Activated CD4-positive, alpha-beta T cell treated with anti-CD3 and anti-CD28 coated beads for 36 hours (primary cell): Measurements from ENCODE around the gene PHACTR1. TPM values are rescaled to one million over a fixed set of nuclear protein-coding genes. Genes with fewer than 3 reads are reported as not detected.
A peak's percentile ranks its signal among the peaks of the same experiment; 100 is the strongest.
"Not testable (repeated sequence)": the region's sequence is repeated elsewhere in the genome, so short reads cannot be mapped to it uniquely, and the experiment has no call there.

Experiments used
- ATAC-seq: fragments of 200-7000 bp; cut with Tn5 transposase; one replicate; pipeline ENCODE4 v1.10.0; 2021; ENCODE audit warnings: mild to moderate bottlenecking, moderate library complexity
- CTCF ChIA-PET: fragments of 350-600 bp; sonication (Branson Sonifier 250); formaldehyde crosslinking; loops from one replicate; lab custom pipeline; 2021; ENCODE audit warnings: antibody characterized with exemption; lab: Charles Lee
- POLR2A ChIA-PET: fragments of 350-600 bp; sonication (Branson Sonifier 250); formaldehyde crosslinking; loops from one replicate; lab custom pipeline; 2021; ENCODE audit warnings: antibody characterized with exemption, inconsistent platforms; lab: Charles Lee
- DNase-seq: peaks from one replicate; pipeline ENCODE4 v3.0.0-alpha.2; 2020
- H3K27ac Mint-ChIP-seq: one replicate; pipeline ENCODE4 v1.8.0; 2021; ENCODE audit warnings: mixed read lengths
- H3K27me3 Mint-ChIP-seq: one replicate; pipeline ENCODE4 v1.8.0; 2021; ENCODE audit warnings: mixed read lengths
- H3K36me3 Mint-ChIP-seq: one replicate; pipeline ENCODE4 v1.8.0; 2021; ENCODE audit warnings: low read depth, mixed read lengths
- H3K4me1 Mint-ChIP-seq: one replicate; pipeline ENCODE4 v1.8.0; 2021; ENCODE audit warnings: mixed read lengths
- H3K4me3 Mint-ChIP-seq: one replicate; pipeline ENCODE4 v1.8.0; 2021; ENCODE audit warnings: mild to moderate bottlenecking, moderate library complexity, mixed read lengths
- H3K9me3 Mint-ChIP-seq: one replicate; pipeline ENCODE4 v1.8.0; 2021; ENCODE audit warnings: low read depth, mixed read lengths
- intact Hi-C, 2 experiments: fragments of 100-400 bp; cut with DNase I in 1 of 2; cut with micrococcal nuclease in 1 of 2; formaldehyde crosslinking; loops; one replicate each; pipeline versions ENCODE4 v1.14.2 to v1.15.1; 2022 to 2024; cut with DNase I, micrococcal nuclease
- total RNA-seq, 2 experiments: library from RNA; stranded (reverse); gene quantifications; one replicate each; pipeline ENCODE4 v1.2.3, GENCODE V29; 2021

The PHACTR1 gene
- total RNA-seq, 2 experiments from 2014 or later: 0.07 TPM; not detected in 1

DNA sequence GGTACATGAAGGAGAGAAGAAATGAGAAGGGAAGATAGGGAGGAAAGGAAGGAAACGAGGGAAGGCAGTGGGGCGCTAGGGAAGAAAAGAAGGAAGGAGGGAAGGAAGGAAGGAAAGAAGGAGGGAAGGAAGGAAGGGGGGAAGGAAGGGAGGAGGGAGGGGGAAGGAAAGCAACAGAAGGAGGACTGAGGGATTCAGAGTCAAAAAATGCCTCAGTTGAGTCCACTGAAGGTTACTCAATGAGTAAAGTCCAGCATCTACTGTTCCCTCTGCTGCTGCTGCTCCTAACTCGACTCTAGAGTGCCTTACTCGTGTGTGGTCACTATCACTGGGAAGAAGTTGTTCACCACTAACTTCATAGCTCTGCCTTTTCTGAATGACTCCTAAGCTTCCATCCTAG, 33.8 kb downstream of the PHACTR1 start:
- DNase-seq (no peak), ATAC-seq (no peak)
- intact Hi-C loops: no loop called here
- Mint-ChIP-seq H3K27me3 (peaks cover 42% of the 10 kb centered on the region), H3K36me3 (no peaks in the 10 kb centered on the region), H3K4me3 (no peak overlapping the region), H3K4me1 (no peaks in the 10 kb centered on the region), H3K9me3 (no peaks in the 10 kb centered on the region), H3K27ac (no peak overlapping the region)
- CTCF ChIA-PET: no interaction called here
- POLR2A ChIA-PET: no interaction called here

DNA sequence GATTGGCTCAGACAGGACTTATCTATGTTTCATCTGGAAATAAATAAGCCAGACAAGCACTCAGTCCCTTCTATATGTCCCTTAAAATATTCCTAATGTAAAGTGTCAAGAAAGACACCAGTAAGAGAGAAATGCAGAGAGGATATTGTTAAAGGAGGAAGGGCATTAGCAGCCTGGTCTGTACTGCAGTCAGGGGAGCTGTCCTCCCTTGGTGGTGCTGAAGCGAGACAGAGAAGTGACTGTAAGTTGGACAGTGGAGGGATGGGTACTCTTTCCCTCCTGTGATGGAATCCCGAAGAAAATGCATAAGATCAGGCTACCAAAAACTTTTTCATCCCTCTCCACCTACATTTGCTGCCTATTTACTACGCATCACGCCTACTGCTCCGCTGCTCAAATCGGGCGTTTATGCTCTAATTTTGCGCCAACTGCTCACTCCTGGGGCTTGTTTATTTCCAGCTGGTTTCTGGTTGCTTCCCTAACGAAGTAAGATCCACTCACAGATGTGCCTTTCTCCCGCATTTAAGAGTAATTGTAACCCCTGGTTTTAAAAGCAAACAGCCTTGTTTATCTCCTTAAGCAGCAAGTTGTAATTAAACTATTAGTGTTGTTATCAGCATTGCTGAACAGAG, 35.2 kb downstream of the PHACTR1 start:
- DNase-seq: peak; percentile 70
- ChIA-PET POLR2A (no interaction called here), CTCF (no interaction called here)
- Mint-ChIP-seq H3K27ac (no peak overlapping the region), H3K4me3 (no peak overlapping the region), H3K4me1 (no peaks in the 10 kb centered on the region), H3K9me3 (no peaks in the 10 kb centered on the region), H3K27me3 (peaks cover 40% of the 10 kb centered on the region), H3K36me3 (no peaks in the 10 kb centered on the region)
- no peak for ATAC-seq
- intact Hi-C loops: no loop called here

DNA sequence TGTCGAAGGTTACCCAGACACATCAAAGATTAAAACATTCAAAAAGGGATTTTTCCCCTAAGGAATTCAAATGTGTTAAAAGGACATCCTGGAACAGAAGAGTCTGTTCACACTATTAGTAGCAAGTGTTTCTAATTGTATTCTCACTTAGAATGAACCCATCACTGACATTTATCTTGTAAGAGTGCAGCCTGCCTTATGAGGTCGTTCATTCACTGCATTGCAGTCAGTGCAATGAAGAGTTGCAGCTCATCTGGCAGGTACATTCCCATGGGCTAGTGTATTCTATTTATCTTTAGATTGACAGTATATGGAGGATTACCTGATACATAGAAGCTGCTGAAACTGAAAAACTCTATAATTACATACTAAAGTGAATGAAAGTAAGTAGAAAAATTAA, 36.5 kb downstream of the PHACTR1 start:
- CTCF ChIA-PET: no interaction called here

DNA sequence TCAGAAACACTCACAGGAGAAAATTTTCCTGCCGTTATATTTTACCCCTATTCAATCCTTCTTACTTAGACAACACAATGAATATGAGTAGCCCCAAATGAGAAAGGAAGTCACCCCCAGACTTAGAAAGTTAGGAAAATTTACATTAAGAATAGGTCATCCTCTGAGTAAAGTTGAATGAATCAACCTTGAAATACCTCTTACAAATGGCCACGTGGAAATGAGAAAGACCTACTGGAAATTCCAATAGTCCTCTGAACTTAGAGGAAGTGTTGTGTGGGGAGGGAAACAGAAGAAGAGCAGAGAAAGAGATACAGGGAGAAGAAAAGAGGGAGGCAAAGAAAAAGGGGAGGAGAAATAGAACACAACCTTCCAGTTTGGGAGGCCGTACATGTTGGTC, 43.7 kb downstream of the PHACTR1 start:
- Mint-ChIP-seq H3K4me1 (no peaks in the 10 kb centered on the region), H3K9me3 (no peaks in the 10 kb centered on the region), H3K4me3 (no peak overlapping the region), H3K27me3 (peaks cover 12% of the 10 kb centered on the region), H3K36me3 (no peaks in the 10 kb centered on the region), H3K27ac (no peak overlapping the region)
- ChIA-PET CTCF (no interaction called here), POLR2A (no interaction called here)
- ATAC-seq (no peak), DNase-seq (no peak)
- intact Hi-C loops: no loop called here

More for the DNA sequence above, 36.5 kb downstream of the PHACTR1 start:
- no peak for DNase-seq
- Mint-ChIP-seq H3K36me3 (no peaks in the 10 kb centered on the region), H3K27ac (no peak overlapping the region), H3K27me3 (peaks cover 38% of the 10 kb centered on the region), H3K4me1 (no peaks in the 10 kb centered on the region), H3K9me3 (no peaks in the 10 kb centered on the region), H3K4me3 (no peak overlapping the region)
- no peak for ATAC-seq
- POLR2A ChIA-PET: no interaction called here
- intact Hi-C loops: no loop called here

DNA sequence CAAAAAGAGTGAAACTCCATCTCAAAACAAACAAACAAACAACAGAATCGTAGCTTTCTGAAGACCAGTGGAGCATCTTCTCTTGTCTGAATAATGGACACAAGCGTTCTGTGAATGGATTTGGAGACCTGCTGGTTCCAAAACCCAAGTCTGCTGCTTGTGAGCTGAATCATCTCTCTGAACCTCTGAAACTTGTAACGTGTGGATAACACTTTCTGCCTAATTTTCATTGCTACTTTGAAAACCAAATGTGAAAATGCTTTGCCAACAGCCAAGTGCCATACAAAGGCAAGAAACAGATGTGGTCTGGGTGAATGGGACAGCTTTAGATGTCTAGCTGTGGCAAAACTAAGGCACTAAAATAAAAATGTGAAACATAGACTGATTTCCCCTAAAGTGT, 44.3 kb downstream of the PHACTR1 start:
- H3K9me3 Mint-ChIP-seq: no peaks in the 10 kb centered on the region
- H3K4me1 Mint-ChIP-seq: no peaks in the 10 kb centered on the region
- DNase-seq: no peak
- no peak overlapping the region for H3K27ac Mint-ChIP-seq
- H3K27me3 Mint-ChIP-seq: peaks cover 12% of the 10 kb centered on the region
- intact Hi-C loops: no loop called here
- no peaks in the 10 kb centered on the region for H3K36me3 Mint-ChIP-seq
- no peak for ATAC-seq
- H3K4me3 Mint-ChIP-seq: no peak overlapping the region
- POLR2A ChIA-PET: no interaction called here
- CTCF ChIA-PET: no interaction called here

DNA sequence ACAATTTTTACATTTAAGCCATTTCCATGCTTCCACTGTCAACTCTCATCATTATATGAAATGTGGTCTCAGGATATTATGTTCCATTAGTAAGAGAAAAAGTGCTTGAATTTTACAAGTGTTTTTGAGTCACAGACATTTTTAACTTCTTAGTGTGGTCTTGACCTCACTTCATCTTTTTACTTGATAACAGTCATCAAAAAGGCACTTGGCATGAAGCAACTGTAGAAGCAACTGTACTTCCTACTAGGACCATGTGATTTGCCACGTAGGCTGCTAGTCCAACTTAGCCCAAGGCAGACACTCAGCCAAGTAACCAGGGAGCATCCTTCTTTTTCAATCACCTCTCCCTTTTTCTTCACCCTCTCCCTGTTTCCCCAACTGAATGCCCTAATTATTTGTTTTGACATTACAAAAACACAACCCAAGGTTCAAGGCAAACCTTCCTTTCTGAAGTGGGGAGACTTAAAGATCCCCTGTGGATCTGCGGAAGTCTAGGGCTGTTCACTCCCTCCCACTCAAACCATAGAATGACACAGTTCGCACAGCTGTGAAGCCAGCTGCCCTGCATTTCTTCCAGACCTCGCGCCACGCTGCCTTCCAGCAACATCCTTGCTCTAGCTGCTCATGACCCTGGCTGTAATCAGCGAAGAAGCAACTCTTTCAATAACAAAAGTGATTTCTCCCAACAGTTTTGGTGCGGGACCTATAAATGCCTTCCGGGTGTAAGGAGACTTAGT, 45.0 kb downstream of the PHACTR1 start:
- Mint-ChIP-seq H3K36me3 (no peaks in the 10 kb centered on the region), H3K9me3 (no peaks in the 10 kb centered on the region), H3K27me3 (peaks cover 10% of the 10 kb centered on the region), H3K4me1 (no peaks in the 10 kb centered on the region), H3K27ac (no peak overlapping the region), H3K4me3 (no peak overlapping the region)
- intact Hi-C loops: no loop called here
- no peak for ATAC-seq
- CTCF ChIA-PET: no interaction called here
- DNase-seq: no peak
- POLR2A ChIA-PET: no interaction called here

DNA sequence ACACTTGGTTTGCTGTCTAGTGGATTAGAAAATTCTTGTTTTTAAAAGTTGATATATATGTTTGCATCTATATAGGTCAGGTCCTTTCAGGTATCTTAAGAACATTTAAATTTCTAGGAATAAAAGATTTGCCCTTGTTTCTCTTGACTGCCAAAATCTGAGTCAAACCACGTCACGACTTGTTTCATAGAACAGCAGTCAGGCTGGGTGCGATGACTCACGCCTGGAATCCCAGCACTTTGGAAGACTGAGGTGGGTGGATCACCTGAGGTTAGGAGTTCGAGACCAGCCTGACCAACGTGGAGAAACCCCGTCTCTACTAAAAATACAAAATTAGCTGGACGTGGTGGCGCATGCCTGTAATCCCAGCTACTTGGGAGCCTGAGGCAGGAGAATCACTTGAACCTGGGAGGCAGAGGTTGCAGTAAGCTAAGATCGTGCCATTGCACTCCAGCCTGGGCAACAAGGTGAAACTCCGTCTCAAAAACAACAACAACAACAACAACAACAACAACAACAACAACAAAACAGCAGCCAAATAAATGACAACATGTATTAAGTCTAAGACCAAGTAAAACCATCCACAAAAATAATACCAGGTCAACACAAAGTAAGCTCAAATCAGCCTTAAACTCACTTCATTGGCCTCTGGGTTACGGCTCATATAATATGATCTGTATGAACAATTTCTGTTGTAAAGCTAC, 46.3 kb downstream of the PHACTR1 start:
- intact Hi-C loops, DNase-seq, H3K4me1 Mint-ChIP-seq, H3K27ac Mint-ChIP-seq, H3K36me3 Mint-ChIP-seq, H3K4me3 Mint-ChIP-seq, CTCF ChIA-PET, H3K27me3 Mint-ChIP-seq, H3K9me3 Mint-ChIP-seq, ATAC-seq: not testable (repeated sequence)
- POLR2A ChIA-PET: interaction anchor here (0.5 kb wide), 1 partner anchor 751 kb away, joined by 3 read pairs; no protein-coding TSS in a partner anchor

DNA sequence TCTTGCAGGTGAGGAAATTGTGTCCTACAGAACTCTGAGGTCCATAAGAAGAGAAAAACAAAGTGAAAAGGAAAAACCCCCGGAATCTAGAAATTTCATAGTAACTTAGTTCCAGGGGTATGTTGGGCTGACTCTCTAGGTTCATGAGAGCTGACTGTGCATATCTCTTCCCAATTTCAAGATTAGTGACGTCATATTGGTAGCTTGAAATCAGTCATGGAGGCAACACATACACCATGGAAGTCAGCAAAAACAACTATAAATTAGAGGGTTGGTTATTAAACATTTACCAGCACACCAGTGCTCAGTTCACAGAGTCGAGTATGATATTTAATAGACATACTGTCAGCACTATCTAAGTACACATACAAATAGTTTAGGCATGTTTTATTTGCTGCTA, 49.8 kb downstream of the PHACTR1 start:
- Mint-ChIP-seq H3K36me3 (no peaks in the 10 kb centered on the region), H3K9me3 (no peaks in the 10 kb centered on the region), H3K27ac (no peak overlapping the region), H3K27me3 (peaks cover 4% of the 10 kb centered on the region), H3K4me3 (no peak overlapping the region), H3K4me1 (no peaks in the 10 kb centered on the region)
- ChIA-PET CTCF (no interaction called here), POLR2A (no interaction called here)
- ATAC-seq: no peak
- intact Hi-C loops: no loop called here
- no peak for DNase-seq

DNA sequence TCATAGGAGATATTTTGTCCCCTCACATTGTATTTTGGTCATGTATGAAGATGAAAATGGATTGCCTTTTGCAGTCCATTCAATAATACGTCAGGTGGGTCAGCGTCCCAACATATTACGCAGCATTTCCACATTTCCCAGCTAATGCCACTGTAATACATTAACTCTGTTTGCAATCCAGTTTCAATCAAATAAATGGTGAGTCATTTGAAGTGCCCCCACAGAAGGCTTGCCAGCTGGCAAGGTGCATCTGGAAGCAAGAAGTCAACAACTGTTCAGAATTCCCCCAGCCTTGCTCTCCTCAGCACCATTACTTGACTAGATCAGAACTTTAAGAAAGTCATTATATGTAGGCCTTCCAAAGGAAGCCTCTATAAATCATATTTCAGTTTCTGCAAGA, 50.4 kb downstream of the PHACTR1 start:
- no peak for DNase-seq
- Mint-ChIP-seq H3K27ac (no peak overlapping the region), H3K4me3 (no peak overlapping the region), H3K4me1 (no peaks in the 10 kb centered on the region), H3K9me3 (no peaks in the 10 kb centered on the region), H3K27me3 (peaks cover 4% of the 10 kb centered on the region), H3K36me3 (no peaks in the 10 kb centered on the region)
- intact Hi-C loops: no loop called here
- CTCF ChIA-PET: no interaction called here
- POLR2A ChIA-PET: no interaction called here
- no peak for ATAC-seq

DNA sequence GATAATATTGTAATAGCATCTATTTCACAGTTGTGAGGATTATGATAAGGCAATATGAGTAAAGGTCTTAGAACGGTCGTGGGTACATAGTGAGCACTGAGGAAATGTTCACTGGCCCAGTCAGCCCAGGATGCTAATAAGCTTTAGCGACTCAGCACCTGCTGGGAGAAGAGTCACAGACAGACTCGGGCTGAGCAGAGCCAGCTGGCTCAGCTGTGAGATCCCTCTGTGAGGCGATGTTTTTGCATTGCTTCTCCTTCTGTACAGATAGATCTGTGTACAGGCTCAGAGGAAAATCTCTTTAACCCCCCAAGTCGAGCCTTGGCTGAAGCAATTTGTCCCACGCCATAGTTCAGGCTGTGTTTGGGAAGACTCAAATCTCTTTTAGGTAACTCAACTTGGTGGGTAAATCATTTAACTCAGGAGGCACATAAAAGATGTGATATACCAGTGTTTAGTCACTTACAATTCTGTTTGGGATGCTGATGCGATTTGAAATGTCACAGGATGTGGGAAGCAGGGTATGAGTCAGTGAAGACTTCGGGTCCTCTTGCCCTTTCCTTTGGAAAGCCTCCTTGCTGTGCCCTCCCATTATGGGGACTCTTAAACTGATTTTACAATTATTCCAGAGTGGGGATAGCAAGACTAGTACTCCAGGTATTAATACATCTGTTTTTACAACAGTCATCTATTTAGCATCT, 53.1 kb downstream of the PHACTR1 start:
- DNase-seq: no peak
- Mint-ChIP-seq H3K4me3 (no peak overlapping the region), H3K36me3 (no peaks in the 10 kb centered on the region), H3K9me3 (no peaks in the 10 kb centered on the region), H3K4me1 (no peaks in the 10 kb centered on the region), H3K27me3 (peaks cover 4% of the 10 kb centered on the region), H3K27ac (no peak overlapping the region)
- ChIA-PET POLR2A (no interaction called here), CTCF (no interaction called here)
- intact Hi-C loops: no loop called here
- ATAC-seq: no peak

DNA sequence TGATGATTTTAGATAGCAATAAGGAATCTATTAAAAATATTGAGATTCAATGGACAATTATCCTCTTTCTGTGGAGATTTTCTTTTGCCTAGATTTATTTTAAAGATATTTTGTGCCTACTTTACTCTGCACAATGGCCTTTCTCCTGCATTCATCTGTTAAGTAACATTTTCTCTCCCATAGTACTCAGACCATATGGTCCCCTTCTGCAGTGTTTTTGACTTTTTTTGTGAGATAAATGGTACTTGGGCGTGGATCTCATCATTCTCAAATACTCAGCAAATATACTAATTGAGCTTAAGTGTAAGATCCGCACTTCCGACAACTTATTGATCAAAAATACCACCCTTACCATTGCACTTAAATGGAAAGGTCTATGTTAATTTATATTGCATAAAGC, 55.8 kb downstream of the PHACTR1 start:
- no peaks in the 10 kb centered on the region for H3K4me1 Mint-ChIP-seq
- intact Hi-C loops: no loop called here
- H3K27me3 Mint-ChIP-seq: peaks cover 6% of the 10 kb centered on the region
- DNase-seq: no peak
- no peak overlapping the region for H3K27ac Mint-ChIP-seq
- ChIA-PET POLR2A (no interaction called here), CTCF (no interaction called here)
- no peaks in the 10 kb centered on the region for H3K36me3 Mint-ChIP-seq
- no peak for ATAC-seq
- no peak overlapping the region for H3K4me3 Mint-ChIP-seq
- H3K9me3 Mint-ChIP-seq: no peaks in the 10 kb centered on the region
